NCI-H2107 treated with DMSO at 0.1 percent for 48 hours (cell line): ENCODE data around the gene MINPP1.
"Not testable (repeated sequence)": the region's sequence is repeated elsewhere in the genome, so short reads cannot be mapped to it uniquely, and the experiment has no call there.

Experiments
- DNase-seq: peaks from one replicate; lab custom pipeline; 2025; ENCODE audit not compliant: unreplicated experiment; lab: John Stamatoyannopoulos, UW

The MINPP1 gene, protein sequence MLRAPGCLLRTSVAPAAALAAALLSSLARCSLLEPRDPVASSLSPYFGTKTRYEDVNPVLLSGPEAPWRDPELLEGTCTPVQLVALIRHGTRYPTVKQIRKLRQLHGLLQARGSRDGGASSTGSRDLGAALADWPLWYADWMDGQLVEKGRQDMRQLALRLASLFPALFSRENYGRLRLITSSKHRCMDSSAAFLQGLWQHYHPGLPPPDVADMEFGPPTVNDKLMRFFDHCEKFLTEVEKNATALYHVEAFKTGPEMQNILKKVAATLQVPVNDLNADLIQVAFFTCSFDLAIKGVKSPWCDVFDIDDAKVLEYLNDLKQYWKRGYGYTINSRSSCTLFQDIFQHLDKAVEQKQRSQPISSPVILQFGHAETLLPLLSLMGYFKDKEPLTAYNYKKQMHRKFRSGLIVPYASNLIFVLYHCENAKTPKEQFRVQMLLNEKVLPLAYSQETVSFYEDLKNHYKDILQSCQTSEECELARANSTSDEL

DNA sequence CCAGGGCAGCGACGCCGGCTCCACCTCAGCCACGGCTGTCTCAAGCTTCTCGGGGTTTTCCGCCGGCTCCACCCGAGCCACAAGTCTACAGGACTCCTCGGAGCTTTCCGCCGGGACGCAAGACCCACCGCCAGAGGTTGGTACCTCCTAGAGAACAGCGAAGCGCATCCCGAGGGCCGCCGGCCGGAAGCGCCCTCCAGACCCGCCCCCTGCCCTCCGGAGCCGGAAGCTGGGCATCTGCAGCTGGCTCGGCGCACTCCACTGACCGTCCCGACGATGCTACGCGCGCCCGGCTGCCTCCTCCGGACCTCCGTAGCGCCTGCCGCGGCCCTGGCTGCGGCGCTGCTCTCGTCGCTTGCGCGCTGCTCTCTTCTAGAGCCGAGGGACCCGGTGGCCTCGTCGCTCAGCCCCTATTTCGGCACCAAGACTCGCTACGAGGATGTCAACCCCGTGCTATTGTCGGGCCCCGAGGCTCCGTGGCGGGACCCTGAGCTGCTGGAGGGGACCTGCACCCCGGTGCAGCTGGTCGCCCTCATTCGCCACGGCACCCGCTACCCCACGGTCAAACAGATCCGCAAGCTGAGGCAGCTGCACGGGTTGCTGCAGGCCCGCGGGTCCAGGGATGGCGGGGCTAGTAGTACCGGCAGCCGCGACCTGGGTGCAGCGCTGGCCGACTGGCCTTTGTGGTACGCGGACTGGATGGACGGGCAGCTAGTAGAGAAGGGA, at the start of gene MINPP1:
Gene MINPP1, plus strand, starts transcription at position 254 of the 726 bp plus-strand sequence. Its CDS starts 23 bp downstream, at position 277.
- peak; percentile 35 for DNase-seq

DNA sequence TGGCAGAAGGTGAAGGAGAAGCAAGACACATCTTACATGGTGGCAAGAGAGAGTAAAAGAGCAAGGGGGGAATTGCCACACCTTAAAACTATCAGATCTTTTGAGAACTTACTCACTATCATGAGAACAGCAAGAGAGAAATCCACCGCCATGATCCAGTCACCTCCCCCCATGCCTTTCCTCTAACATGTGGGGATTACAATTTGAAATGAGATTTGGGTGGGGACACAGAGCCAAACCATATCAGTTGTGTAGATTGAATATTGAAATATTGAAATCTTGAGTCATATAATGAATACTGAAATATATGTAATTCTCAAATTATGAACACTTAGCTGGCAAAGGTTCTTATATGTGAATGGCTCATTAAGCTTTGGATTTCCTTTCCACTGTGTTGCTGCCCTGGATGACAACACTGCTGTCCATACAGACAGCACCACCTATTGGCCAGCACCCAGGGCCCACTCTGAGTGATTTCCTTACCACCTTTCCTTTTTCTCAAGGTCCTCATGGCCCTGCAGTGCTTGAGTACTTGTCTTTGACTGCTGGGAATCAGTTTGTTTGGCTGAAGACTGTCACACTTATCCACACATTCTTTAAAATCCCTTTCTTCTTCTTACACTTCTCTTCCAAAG, 48.0 kb upstream of the MINPP1 start:
- not testable (repeated sequence) for DNase-seq

DNA sequence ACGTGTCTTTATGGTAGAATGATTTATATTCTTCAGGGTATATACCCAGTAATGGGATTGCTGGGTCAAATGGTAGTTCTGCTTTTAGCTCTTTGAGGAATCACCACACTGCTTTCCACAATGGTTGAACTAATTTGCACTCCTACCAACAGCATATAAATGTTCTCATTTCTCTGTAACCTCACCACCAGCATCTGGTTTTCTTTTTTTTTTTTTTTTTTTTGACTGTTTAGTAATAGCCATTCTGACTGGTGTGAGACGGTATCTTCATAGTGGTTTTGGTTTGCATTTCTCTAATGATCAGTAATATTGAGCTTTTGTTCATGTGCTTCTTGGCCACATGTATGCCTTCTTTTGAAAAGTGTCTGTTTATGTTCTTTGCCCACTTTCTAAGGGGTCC, 42.9 kb upstream of the MINPP1 start:
- DNase-seq = not testable (repeated sequence)

DNA sequence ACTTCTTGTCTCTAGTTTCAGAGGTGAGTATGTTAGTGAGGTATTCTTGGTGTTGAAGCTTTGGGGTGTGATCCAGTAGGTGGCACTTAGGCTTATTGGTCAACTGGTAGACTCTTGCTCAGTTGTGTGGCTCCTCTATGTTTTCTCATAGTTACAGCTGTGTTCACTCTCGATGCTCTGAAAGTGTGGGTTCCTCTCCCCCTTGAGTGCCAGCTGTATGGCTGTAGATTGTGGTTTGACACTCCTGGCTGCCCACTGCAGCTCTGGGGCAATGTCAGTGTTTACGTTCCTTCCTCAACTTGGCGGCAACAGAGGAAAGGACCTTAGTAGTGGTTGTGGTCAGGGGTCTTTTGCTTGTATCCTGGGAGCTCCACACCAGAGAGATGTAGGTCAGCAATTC, 37.8 kb upstream of the MINPP1 start:
- DNase-seq = not testable (repeated sequence)

DNA sequence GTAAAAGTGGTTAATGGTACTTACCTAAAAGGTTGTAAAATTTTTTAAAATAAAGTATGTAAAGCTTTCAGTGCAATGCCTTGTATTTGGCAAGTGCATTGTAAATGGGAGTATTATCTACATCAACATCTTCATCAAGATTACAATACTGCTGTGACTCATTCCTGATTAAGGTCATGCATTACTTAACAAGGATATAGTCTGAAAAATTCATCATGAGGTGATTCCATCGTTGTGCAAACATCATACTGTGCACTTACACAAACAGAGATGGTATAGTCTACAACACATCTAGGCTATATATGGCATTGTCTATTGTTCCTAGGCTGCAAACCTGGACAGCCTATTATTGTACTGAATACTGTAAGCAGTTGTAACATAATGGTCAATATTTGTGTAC, 16.0 kb upstream of the MINPP1 start:
- not testable (repeated sequence) for DNase-seq

DNA sequence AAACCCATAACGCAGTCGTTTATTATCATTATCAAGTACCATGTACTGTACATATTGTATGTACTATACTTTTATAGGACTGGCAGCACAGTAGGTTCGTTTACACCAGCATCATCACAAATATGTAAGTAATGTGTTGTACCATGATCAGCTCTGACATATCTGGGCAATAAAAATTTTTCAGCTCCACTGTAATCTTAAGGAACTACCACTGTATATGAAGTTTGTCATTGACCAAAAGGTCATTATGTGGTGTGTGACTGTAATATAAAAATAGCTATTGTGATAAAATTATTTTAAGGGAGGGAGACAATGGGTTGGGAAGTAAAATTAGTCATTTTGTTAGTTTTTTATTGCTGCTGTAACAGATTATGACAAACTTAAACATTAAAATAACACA, 14.4 kb upstream of the MINPP1 start:
- not testable (repeated sequence) for DNase-seq

DNA sequence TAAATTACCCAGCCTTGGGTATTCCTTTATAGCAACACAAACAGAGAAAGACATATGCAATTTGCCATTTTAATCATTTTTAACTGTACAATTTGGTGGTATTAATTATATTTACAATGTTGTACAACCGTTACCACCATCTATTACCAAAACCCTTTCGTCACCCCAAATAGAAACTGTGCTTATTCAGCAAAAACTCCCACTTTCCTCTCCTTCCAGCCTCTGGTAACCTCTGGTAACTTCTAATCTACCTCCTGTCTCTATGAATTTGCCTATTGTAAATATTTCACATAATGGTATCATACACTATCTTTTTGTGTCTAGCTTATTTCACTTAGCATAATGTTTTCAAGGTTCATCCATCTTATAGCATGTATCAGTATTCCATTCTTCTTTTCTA, 12.2 kb upstream of the MINPP1 start:
- not testable (repeated sequence) for DNase-seq

DNA sequence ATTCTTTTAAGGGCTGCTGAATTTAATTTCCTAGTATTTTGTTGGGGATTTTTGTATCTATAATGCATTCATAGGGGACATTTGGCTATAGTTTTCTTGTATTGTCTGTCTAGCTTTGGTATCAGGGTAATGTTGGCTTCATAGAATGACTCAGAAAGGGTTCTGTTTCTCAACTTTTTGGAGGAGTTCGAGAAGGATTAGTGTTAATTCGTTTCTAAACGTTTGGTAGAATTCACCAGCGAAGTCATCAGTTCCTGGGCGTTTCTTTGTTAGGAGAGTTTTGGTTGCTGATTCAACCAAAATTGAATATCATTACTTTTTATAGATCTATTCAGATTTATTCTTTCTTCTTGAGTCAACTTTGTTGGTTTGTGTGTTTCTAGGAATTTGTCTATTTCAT, 9.2 kb upstream of the MINPP1 start:
- not testable (repeated sequence) for DNase-seq

DNA sequence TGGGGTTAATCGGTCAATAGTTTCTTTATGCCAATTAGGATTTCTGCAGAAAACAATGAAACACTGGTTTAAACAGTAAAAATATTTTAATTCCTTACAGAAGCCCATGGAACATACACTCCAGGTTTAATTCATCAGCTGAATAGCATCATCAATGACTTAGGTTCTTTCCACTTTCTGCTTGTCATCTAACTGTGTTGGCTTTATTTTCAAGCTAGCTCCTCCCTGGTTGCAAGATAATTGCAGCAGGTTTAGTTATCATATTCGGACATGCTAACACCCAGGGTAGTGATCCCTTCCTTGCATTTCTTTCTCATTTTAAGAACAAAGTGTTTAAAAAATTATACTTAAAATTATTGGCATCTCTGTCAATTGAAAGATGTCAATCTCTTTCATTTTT, 7.3 kb upstream of the MINPP1 start:
- DNase-seq = not testable (repeated sequence)

DNA sequence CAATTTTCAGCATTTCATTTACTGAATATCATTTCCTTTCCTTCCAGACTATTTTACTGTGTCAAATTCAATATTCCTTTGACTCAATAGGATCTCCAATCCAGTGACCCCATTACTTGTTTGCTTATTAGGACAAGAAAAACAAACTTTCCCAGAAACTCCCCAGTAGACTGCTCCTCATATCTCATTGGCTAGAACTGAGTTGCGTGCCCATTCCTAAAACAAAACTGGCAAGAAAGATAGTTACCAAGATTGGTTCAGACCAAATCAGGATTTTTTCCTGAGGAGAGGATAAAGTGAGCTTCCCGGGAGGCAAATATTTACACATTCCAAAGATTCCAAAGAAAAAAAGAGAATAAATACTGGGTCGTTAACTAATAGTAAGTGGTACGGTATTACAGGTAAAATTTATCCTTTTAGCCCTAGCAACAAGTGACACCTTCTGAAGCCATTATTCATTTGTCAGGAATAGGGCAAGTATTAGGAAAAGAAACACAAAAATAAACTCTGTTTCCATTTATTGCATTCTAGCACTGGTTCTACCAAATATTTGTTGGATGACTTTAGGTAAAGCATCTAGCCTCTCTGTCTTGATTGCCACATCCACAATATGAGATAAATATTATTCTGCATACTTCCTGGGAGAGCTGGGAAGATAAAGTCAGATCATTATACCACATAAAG, 6.4 kb upstream of the MINPP1 start:
- not testable (repeated sequence) for DNase-seq

DNA sequence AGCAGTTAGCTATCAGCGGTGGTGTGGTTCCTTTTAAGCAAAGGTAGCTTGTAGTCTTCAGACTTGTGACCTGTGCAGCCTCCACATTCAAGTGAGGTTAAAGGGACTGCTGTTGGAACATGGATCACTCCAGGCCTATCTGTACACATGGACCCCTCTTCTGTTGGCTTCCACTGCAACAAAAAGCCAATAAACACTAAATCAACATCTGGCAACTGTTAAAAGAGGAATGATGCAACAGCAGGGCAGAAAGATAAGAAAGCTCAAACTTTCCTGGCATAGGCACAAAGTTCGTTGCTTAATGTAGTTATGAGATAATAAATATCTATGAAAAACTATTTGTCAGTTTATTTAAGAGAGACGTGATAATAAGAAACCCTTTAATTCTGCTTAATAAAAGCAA, 4.0 kb upstream of the MINPP1 start:
- no peak for DNase-seq

DNA sequence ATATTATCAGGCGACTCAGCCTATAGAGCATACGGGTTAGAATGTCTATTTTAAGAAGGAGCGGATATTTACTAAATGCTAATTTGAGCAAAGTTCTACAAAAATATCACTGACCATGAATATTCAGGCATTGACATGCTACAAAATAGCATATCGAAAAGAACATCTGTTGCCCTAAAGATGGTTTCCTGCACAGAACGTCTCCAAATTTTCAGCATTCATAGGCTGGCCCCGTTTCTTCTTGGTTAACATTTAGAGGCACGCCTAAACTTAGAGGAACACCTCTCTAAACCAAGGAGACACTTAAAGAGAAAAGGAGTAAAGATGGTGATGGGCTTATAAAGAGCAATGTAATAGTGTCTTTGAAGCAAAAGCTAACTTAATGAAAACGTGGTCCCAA, 1.3 kb upstream of the MINPP1 start:
- DNase-seq = no peak

DNA sequence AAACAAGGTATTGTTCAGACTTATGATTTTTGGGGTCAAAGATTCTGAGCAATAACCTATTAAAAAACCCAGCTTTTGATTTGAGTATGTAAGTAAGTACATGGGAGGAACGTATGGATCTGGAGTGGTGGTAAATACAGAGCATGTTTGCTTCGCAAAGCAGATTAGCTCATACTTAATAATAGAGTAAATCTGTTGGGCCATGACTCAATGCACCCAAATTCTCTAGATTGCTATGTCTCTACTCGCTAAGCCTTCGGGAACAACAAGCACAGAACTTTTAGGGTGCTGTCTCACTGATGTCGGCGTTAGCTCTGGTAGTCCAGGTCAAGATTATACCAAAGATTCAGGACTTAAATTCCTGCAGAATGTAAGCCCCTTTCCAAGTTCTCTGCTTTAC, 807 bp upstream of the MINPP1 start:
- no peak for DNase-seq

DNA sequence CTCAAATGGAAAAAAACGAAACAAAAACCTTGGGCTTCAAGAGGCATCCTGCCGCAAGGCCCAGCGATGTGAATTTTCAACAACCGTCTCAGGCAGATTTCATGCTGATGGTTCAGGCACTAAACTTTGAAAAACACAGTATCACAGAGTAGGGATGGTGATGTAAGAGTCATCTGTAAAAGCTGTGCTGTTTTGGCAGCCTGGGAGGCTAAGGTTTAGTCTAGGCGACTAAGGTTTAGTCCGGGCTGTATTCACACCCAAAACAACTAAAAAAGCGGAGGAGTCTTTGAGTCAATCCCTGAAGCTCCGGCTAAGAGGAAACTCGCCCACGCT, 420 bp upstream of the MINPP1 start:
- no peak for DNase-seq

DNA sequence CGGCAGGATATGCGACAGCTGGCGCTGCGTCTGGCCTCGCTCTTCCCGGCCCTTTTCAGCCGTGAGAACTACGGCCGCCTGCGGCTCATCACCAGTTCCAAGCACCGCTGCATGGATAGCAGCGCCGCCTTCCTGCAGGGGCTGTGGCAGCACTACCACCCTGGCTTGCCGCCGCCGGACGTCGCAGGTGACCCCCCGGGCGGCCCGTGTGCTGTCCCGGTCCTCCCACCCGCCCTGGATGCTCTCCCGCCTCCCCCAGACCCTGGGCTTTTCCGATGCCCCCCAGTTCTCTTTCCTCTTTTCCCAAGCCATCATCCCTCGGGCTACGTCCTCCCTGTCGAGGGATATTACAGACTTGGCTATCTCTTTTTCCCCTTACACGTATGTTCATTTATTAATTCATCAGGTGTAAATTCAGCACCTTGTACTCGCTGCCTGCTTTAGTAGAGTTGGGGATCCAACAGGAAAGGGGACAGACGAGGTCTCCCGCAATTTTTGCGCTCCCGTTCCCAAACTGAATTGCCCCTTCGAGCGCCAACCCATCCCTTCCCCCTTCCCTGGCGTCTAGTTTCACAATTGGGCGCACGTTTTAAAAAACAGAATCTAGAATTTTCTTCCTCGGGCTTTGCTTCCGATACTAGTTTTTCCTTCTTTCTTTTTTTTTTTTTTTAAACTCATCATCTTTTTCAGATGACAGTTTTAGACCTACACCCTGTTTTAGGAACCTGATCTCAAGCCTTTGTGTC, 846 bp downstream of the MINPP1 start:
- DNase-seq = no peak

DNA sequence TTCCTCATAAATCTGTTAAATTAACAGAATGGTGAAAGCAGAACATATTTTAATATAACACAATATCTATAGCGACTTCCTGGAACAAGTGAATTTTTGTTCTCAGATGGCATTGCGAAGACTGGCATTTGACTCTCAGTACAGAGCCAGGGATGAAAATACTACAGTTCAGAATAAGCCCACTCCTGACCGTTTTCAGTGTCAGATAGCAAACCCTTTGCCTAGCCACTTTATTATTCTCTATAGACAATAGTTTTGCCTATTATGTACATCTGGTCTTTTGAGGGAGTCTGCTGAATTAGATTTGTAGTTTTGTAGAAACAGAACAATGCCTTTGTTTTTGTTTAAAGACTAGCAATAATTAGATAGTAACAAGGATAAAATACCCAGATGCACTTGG, 2.3 kb downstream of the MINPP1 start:
- DNase-seq = no peak

DNA sequence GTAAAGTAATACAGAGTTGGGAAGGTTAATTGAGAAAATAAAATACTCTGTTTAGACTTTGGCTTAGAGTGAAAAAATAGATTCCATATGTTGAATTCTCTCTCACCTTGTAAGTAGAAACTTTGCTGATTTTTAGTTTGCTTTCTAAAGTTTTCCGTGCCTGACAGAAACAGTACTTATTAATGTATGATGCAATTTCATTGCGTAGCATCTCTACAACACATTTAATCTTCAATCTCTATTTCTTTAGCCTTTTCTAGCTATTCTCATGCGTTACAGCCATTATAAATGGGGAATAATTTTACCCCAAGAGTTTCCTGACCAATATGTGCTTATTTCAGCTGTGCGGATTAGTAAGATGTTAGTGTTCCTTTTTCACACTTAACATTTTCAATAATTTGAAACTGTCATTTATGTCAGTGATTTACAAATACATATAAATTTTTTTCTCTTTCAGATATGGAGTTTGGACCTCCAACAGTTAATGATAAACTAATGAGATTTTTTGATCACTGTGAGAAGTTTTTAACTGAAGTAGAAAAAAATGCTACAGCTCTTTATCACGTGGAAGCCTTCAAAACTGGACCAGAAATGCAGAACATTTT, 3.3 kb downstream of the MINPP1 start:
- no peak for DNase-seq

DNA sequence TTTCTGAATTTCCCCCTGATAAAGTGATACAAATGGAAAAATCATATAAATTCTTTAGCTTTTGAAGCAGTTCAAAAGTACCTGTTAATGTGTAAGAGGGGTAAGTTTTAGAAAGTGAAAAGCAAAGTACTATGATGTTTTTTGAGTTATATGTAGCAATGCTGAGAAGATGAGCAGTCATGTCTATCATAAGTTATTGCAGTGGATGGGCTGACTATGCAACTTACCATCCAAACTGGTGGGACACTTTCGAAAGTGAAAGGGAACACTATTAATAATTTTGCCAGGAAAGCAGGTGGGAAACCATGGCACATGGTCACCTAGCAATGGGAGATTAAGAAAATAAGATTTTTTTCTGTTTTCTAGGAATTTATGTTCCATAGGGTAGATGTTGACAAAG, 4.1 kb downstream of the MINPP1 start:
- DNase-seq = no peak

DNA sequence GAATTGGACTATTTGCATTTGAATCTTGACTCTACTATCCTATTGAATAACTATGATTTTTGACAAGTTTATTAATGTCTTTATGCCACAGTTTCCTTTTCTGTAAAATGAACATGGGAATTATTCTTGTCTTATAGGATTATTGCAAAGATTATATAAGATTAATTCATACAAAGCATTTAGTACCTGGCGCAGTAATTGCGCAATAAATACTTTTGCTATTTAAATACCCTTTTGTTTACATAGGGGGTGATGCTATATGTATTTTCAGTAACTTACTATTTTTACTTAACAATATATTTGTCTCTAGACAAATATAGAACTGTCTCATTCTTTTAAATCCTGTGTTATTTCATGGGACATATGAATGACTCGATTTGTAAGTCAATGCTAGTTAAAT, 5.3 kb downstream of the MINPP1 start:
- no peak for DNase-seq

DNA sequence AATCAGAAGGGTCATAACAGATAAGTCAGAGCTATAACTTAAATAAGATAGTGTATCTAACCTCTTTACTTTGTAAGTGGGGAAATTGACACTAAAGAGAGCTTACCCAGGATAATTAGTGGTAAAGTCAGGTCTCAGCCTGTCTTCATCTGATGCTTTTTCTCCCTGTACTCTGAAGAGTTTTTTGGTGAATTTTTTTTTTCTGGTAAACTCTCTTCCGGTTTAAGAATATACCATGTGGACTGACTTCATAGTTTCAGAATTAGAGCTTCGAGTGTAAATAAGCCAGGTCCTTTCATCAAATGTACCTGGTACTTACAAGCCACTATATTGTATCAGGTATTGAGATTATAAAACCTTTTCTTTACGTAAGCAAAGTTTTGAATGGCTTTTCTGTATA, 6.8 kb downstream of the MINPP1 start:
- no peak for DNase-seq
